Bronchial epithelial cell (primary cell): ENCODE results near the gene C2CD2. TPM values are rescaled to one million over a fixed set of nuclear protein-coding genes. Genes with fewer than 3 reads are reported as not detected.

Experiments used
- DNase-seq: peaks from one replicate; pipeline ENCODE4 v3.0.0-alpha.2; 2010; ENCODE audit warnings: low read depth
- FAIRE-seq: peaks from 2 replicates; lab custom pipeline; 2011; peaks lifted over from hg19 to GRCh38; lab: Jason Lieb, UNC
- H3K27me3 ChIP-seq: 2 replicates; pipeline ENCODE4 v1.5.1; 2011; ENCODE audit warnings: low read length; ENCODE audit not compliant: control insufficient read depth, insufficient read depth
- H3K36me3 ChIP-seq: 2 replicates; pipeline ENCODE4 v1.5.1; 2011; ENCODE audit warnings: low read length; ENCODE audit not compliant: control insufficient read depth, insufficient read depth
- H3K4me3 ChIP-seq: 2 replicates; pipeline ENCODE4 v1.5.1; 2011; ENCODE audit warnings: mild to moderate bottlenecking, low read depth, low read length, control low read depth
- CTCF ChIP-seq: IDR thresholded peaks from 2 replicates; pipeline ENCODE4 v1.5.1; 2011; ENCODE audit warnings: mild to moderate bottlenecking, moderate library complexity, low read length, control low read depth, inconsistent platforms; ENCODE audit not compliant: insufficient read depth, severe bottlenecking
- total RNA-seq: library from RNA; depleted of rRNA; stranded (reverse); fragments of >200 nt; gene quantifications from 2 replicates; pipeline ENCODE4 v1.2.1, GENCODE V29; 2014

C2CD2 gene
- total RNA-seq, 1 donor from 2014 or later = 6.6 TPM

- Histone ChIP-seq H3K4me3 (no peak overlapping the region), H3K36me3 (no peaks in the 10 kb centered on the region), H3K27me3 (peaks cover 5% of the 10 kb centered on the region)
- TF ChIP-seq CTCF = no peak
- FAIRE-seq (no peak), DNase-seq (no peak)
Observed at GRCh38 chr21:41965461-41966013, 11.7 kb upstream of the C2CD2 start.

GRCh38 chr21:41965045-41965444, 11.2 kb upstream of the C2CD2 start:
- H3K4me3 ChIP-seq = no peak overlapping the region
- no peak for DNase-seq
- H3K36me3 ChIP-seq = no peaks in the 10 kb centered on the region
- TF ChIP-seq CTCF = no peak
- H3K27me3 ChIP-seq = peaks cover 5% of the 10 kb centered on the region
- FAIRE-seq = no peak

GRCh38 chr21:41964171-41964570, 10.4 kb upstream of the C2CD2 start:
- DNase-seq (no peak), FAIRE-seq (no peak)
- H3K36me3 ChIP-seq = no peaks in the 10 kb centered on the region
- peaks cover 5% of the 10 kb centered on the region for H3K27me3 ChIP-seq
- no peak for TF ChIP-seq CTCF
- H3K4me3 ChIP-seq = no peak overlapping the region

GRCh38 chr21:41962425-41962966, 8.7 kb upstream of the C2CD2 start:
- Histone ChIP-seq H3K4me3 (no peak overlapping the region), H3K36me3 (no peaks in the 10 kb centered on the region), H3K27me3 (peaks cover 5% of the 10 kb centered on the region)
- DNase-seq = no peak
- no peak for FAIRE-seq
- TF ChIP-seq CTCF = no peak

- FAIRE-seq = no peak
- peaks cover 5% of the 10 kb centered on the region for H3K27me3 ChIP-seq
Observed at GRCh38 chr21:41961753-41962152, 7.9 kb upstream of the C2CD2 start.

More at GRCh38 chr21:41961753-41962152, 7.9 kb upstream of the C2CD2 start:
- no peak for DNase-seq
- Histone ChIP-seq H3K36me3 (no peaks in the 10 kb centered on the region), H3K4me3 (no peak overlapping the region)
- TF ChIP-seq CTCF = no peak
